Adrenal gland (tissue), 5 donors: ENCODE measurements around the gene ADAM15.

Experiments used
- CTCF ChIP-seq, 6 experiments: fragments of 450-650 bp in 4 of 6; fragments of 200-600 bp in 2 of 6; sonication (generic) in 1 of 6; IDR thresholded peaks; 1 replicate in 5 of 6; 2 replicates in 1 of 6; pipeline versions ENCODE4 v1.5.1 to v1.8.0; 2016 to 2021; ENCODE audit warnings: antibody characterized with exemption in 6 of 6, mild to moderate bottlenecking in 2 of 6, moderate library complexity in 1 of 6
- POLR2A ChIP-seq, 2 donors: fragments of 450-650 bp; IDR thresholded peaks; one replicate each; pipeline ENCODE4 v1.6.1; 2017; ENCODE audit warnings: antibody characterized with exemption in 2 of 2, mild to moderate bottlenecking in 2 of 2, moderate library complexity in 1 of 2
- donor health status: DM: no; HTN: no; CAD: no.

GRCh38 chr1:155057104-155057503, 6.0 kb downstream of the ADAM15 start:
- TF ChIP-seq CTCF (IDR thresholded peaks at IDR 0.05) (no peak), POLR2A (IDR thresholded peaks at IDR 0.05) (no peak)
